BE2C (cell line): ENCODE measurements around the gene NTRK3.

Source experiments
- DNase-seq: peaks from one replicate; pipeline ENCODE4 v3.0.0-alpha.2; 2020
- H3K27me3 ChIP-seq: fragments of 250-450 bp; sonication (Bioruptor Pico); 2 replicates; pipeline ENCODE4 v1.5.1; 2020; ENCODE audit warnings: mild to moderate bottlenecking
- H3K36me3 ChIP-seq: fragments of 250-450 bp; sonication (Bioruptor Pico); 2 replicates; pipeline ENCODE4 v1.5.1; 2020; ENCODE audit warnings: mild to moderate bottlenecking
- H3K4me1 ChIP-seq: fragments of 250-450 bp; sonication (Bioruptor Pico); 2 replicates; pipeline ENCODE4 v1.5.1; 2020
- H3K4me3 ChIP-seq: 2 replicates; pipeline ENCODE4 v1.5.1; 2011; ENCODE audit warnings: low read depth, low read length
- H3K9me3 ChIP-seq: fragments of 250-450 bp; sonication (Bioruptor Pico); 2 replicates; pipeline ENCODE4 v1.5.1; 2020
- TF ChIP-seq, protein P1 (sequence below): IDR thresholded peaks from 2 replicates; pipeline ENCODE4 v1.5.1; 2012; ENCODE audit warnings: mild to moderate bottlenecking, low read depth, low read length

NTRK3 gene

GRCh38 chr15:87829332-87830050 is 427.0 kb downstream of the NTRK3 start:
- H3K9me3 ChIP-seq, result no peaks in the 10 kb centered on the region
- TF ChIP-seq, protein P1, sequence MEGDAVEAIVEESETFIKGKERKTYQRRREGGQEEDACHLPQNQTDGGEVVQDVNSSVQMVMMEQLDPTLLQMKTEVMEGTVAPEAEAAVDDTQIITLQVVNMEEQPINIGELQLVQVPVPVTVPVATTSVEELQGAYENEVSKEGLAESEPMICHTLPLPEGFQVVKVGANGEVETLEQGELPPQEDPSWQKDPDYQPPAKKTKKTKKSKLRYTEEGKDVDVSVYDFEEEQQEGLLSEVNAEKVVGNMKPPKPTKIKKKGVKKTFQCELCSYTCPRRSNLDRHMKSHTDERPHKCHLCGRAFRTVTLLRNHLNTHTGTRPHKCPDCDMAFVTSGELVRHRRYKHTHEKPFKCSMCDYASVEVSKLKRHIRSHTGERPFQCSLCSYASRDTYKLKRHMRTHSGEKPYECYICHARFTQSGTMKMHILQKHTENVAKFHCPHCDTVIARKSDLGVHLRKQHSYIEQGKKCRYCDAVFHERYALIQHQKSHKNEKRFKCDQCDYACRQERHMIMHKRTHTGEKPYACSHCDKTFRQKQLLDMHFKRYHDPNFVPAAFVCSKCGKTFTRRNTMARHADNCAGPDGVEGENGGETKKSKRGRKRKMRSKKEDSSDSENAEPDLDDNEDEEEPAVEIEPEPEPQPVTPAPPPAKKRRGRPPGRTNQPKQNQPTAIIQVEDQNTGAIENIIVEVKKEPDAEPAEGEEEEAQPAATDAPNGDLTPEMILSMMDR, result no peak
- H3K36me3 ChIP-seq, result no peaks in the 10 kb centered on the region
- no peak for DNase-seq
- no peaks in the 10 kb centered on the region for H3K4me1 ChIP-seq
- no peaks in the 10 kb centered on the region for H3K27me3 ChIP-seq
- no peak overlapping the region for H3K4me3 ChIP-seq

DNA sequence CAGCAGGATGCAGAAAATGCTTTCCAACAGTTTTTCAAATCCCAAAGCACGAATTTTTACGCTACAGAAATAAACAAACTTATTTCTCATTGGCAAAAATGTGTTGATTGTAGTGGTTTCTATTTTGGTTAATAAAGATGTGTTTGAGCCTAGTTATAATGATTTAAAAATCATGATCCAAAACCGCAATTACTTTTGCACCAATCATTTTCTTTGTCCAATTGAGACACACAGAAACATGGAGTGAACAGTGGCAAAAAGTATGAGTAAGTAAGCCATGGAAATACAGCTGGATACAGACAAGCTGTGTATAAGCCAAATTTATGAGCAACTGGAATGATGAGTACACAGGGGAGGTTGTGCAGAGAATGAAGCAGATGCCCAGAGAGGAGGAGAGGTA is 427.9 kb downstream of the NTRK3 start:
- no peak for DNase-seq
- TF ChIP-seq, protein P1, result no peak

GRCh38 chr15:87827131-87827530 is 429.4 kb downstream of the NTRK3 start:
- Histone ChIP-seq H3K9me3 (no peaks in the 10 kb centered on the region), H3K36me3 (no peaks in the 10 kb centered on the region), H3K27me3 (no peaks in the 10 kb centered on the region), H3K4me3 (no peak overlapping the region), H3K4me1 (no peaks in the 10 kb centered on the region)
- DNase-seq, result no peak
- TF ChIP-seq, protein P1, result no peak

More for the DNA sequence above, 427.9 kb downstream of the NTRK3 start:
- Histone ChIP-seq H3K9me3 (no peaks in the 10 kb centered on the region), H3K4me1 (no peaks in the 10 kb centered on the region), H3K36me3 (no peaks in the 10 kb centered on the region), H3K27me3 (no peaks in the 10 kb centered on the region), H3K4me3 (no peak overlapping the region)

DNA sequence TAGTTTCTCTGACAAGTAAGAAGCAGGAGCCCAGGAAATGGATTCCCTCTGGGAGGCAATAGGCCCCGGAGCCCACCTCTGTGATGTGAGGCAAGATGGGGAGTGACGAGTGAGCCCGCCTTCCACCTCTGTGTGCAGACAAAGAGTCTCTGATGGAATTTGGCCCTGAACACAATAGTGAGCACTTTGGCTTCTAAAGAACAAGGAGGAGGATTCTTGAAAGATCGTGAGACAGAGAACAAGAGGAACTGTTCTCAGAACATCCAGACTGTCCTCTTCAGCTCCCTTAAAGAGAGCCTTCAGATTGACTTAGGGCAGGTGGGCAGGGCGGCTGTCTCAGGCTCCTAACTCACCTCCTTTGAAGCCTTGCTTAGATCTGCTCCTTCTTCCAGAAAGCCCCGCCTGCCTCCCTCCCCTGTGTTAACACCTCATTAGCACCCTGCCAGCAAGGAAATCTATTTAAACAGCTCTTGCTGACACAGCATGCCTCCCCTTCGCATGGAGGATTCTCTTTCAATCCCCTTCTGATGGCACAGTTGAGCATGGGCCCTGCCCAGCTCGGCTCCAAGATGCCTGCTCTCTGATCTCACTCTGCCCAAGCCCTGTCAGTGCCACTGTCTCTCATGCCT is 430.3 kb downstream of the NTRK3 start:
- H3K9me3 ChIP-seq, result no peaks in the 10 kb centered on the region
- TF ChIP-seq, protein P1, result no peak
- no peaks in the 10 kb centered on the region for H3K4me1 ChIP-seq
- no peak overlapping the region for H3K4me3 ChIP-seq
- no peaks in the 10 kb centered on the region for H3K36me3 ChIP-seq
- no peak for DNase-seq
- H3K27me3 ChIP-seq, result no peaks in the 10 kb centered on the region

DNA sequence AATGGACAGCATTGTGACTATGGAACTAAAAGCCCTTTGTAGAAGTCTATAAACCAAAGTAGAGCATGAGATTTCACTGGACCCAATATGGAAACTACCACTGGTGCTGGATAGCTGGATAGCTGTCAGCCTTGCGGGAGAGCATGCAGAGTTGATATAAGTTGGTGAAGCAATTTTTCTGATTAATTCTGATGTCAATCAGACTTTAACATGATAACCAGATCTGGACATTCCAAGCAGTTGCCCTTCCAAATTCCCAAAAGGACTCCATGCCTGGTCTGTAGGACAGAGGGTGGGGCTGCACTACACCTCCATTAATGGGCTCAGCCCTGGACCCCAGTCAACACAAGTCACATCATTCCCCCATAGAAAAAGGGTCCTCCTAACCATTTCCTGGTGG is 437.8 kb downstream of the NTRK3 start:
- H3K9me3 ChIP-seq, result no peaks in the 10 kb centered on the region
- no peaks in the 10 kb centered on the region for H3K4me1 ChIP-seq
- no peak for DNase-seq
- TF ChIP-seq, protein P1, result no peak
- no peak overlapping the region for H3K4me3 ChIP-seq
- no peaks in the 10 kb centered on the region for H3K27me3 ChIP-seq
- no peaks in the 10 kb centered on the region for H3K36me3 ChIP-seq

GRCh38 chr15:87817553-87817952 is 439.0 kb downstream of the NTRK3 start:
- no peak overlapping the region for H3K4me3 ChIP-seq
- no peaks in the 10 kb centered on the region for H3K36me3 ChIP-seq
- no peaks in the 10 kb centered on the region for H3K27me3 ChIP-seq
- TF ChIP-seq, protein P1, result no peak
- no peaks in the 10 kb centered on the region for H3K9me3 ChIP-seq
- DNase-seq, result no peak
- H3K4me1 ChIP-seq, result no peaks in the 10 kb centered on the region
